ENCODE measurements around the gene UACA.

The UACA gene

GRCh38 chr15:70651303-70651845, 112.0 kb downstream of the UACA start:
- no peak for FAIRE-seq

GRCh38 chr15:70650567-70651302, 112.6 kb downstream of the UACA start:
- no peak for FAIRE-seq

GRCh38 chr15:70647396-70647795, 116.0 kb downstream of the UACA start:
- FAIRE-seq = no peak

GRCh38 chr15:70646169-70646568, 117.2 kb downstream of the UACA start:
- no peak for FAIRE-seq

GRCh38 chr15:70643783-70644125, 119.6 kb downstream of the UACA start:
- FAIRE-seq = no peak

GRCh38 chr15:70643106-70643782, 120.1 kb downstream of the UACA start:
- no peak for FAIRE-seq

GRCh38 chr15:70636540-70637165, 126.7 kb downstream of the UACA start:
- FAIRE-seq = no peak

GRCh38 chr15:70635895-70636294, 127.5 kb downstream of the UACA start:
- FAIRE-seq = no peak

- no peak for FAIRE-seq
Measured at GRCh38 chr15:70633991-70634390, 129.4 kb downstream of the UACA start.

- FAIRE-seq = no peak
Measured at GRCh38 chr15:70633103-70633831, 130.1 kb downstream of the UACA start.

GRCh38 chr15:70632491-70633102, 130.8 kb downstream of the UACA start:
- no peak for FAIRE-seq

- no peak for FAIRE-seq
Measured at GRCh38 chr15:70632079-70632478, 131.3 kb downstream of the UACA start.

GRCh38 chr15:70629735-70630273, 133.6 kb downstream of the UACA start:
- no peak for FAIRE-seq

GRCh38 chr15:70628549-70628896, 134.8 kb downstream of the UACA start:
- FAIRE-seq = no peak

GRCh38 chr15:70627734-70628548, 135.4 kb downstream of the UACA start:
- FAIRE-seq = no peak

GRCh38 chr15:70627322-70627721, 136.0 kb downstream of the UACA start:
- no peak for FAIRE-seq

- no peak for FAIRE-seq
Measured at GRCh38 chr15:70625438-70625837, 137.9 kb downstream of the UACA start.

- FAIRE-seq = no peak
Measured at GRCh38 chr15:70625011-70625410, 138.3 kb downstream of the UACA start.

- FAIRE-seq = no peak
Measured at GRCh38 chr15:70618929-70619328, 144.4 kb downstream of the UACA start.

- no peak for FAIRE-seq
Measured at GRCh38 chr15:70617911-70618287, 145.5 kb downstream of the UACA start.

GRCh38 chr15:70617076-70617910, 146.1 kb downstream of the UACA start:
- no peak for FAIRE-seq

All from colon (tissue), 2 donors.